DOHH2 (cell line): Measurements from ENCODE around the gene GRHL3.

Source experiments
- H3F3A ChIP-seq: fragments of 200-600 bp; sonication (generic), shearing (Covaris generic); 2 replicates; pipeline ENCODE4 v1.6.0; 2016; ENCODE audit warnings: antibody characterized with exemption, mild to moderate bottlenecking; ENCODE audit not compliant: control insufficient read depth, insufficient read depth
- H3K27ac ChIP-seq: fragments of 200-600 bp; sonication (generic); 2 replicates; pipeline ENCODE4 v1.5.1; 2014; ENCODE audit warnings: low read depth, mild to moderate bottlenecking, low read length, moderate library complexity
- H3K27me3 ChIP-seq: fragments of 200-600 bp; sonication (generic); 2 replicates; pipeline ENCODE4 v1.6.1; 2014; ENCODE audit warnings: mild to moderate bottlenecking, low read length, mixed read lengths; ENCODE audit not compliant: control insufficient read depth
- H3K36me3 ChIP-seq: fragments of 200-600 bp; sonication (generic); 2 replicates; pipeline ENCODE4 v1.6.1; 2014; ENCODE audit warnings: mild to moderate bottlenecking, low read length, moderate library complexity, mixed read lengths; ENCODE audit not compliant: control insufficient read depth
- H3K4me1 ChIP-seq: fragments of 200-600 bp; sonication (generic); 2 replicates; pipeline ENCODE4 v1.6.1; 2014; ENCODE audit warnings: mild to moderate bottlenecking, low read length, mixed read lengths; ENCODE audit not compliant: control insufficient read depth
- H3K4me2 ChIP-seq: fragments of 200-600 bp; sonication (generic); 2 replicates; pipeline ENCODE4 v1.6.0; 2014; ENCODE audit warnings: mild to moderate bottlenecking, low read length, moderate library complexity
- H3K4me3 ChIP-seq: fragments of 200-600 bp; sonication (generic); 2 replicates; pipeline ENCODE4 v1.5.1; 2014; ENCODE audit warnings: mild to moderate bottlenecking, low read length, mixed read lengths
- H3K79me2 ChIP-seq: fragments of 200-600 bp; sonication (generic); 2 replicates; pipeline ENCODE4 v1.6.1; 2014; ENCODE audit warnings: mild to moderate bottlenecking, low read length, mixed read lengths; ENCODE audit not compliant: control insufficient read depth
- H3K9me2 ChIP-seq: fragments of 200-600 bp; sonication (generic); replicated peaks from 2 replicates; pipeline ENCODE4 v1.6.1; 2014; ENCODE audit warnings: mild to moderate bottlenecking, low read length, mixed read lengths; ENCODE audit not compliant: control insufficient read depth
- H3K9me3 ChIP-seq: fragments of 200-600 bp; sonication (generic); 2 replicates; pipeline ENCODE4 v1.6.1; 2014; ENCODE audit warnings: antibody characterized with exemption, low read length, mixed read lengths; ENCODE audit not compliant: control insufficient read depth, insufficient read depth
- H4K20me1 ChIP-seq: fragments of 200-600 bp; sonication (generic); 2 replicates; pipeline ENCODE4 v1.6.0; 2014; ENCODE audit warnings: low read depth, mild to moderate bottlenecking, antibody characterized with exemption, low read length, moderate library complexity; ENCODE audit not compliant: control insufficient read depth, insufficient read depth
- EZH2phosphoT487 ChIP-seq: fragments of 200-600 bp; sonication (generic); IDR thresholded peaks from 2 replicates; pipeline ENCODE4 v1.6.1; 2017; ENCODE audit warnings: borderline replicate concordance, mild to moderate bottlenecking, antibody characterized with exemption, low read length, moderate library complexity, mixed read lengths
- TF ChIP-seq, protein P1 (sequence below): fragments of 200-600 bp; sonication (generic); IDR thresholded peaks from one replicate; pipeline ENCODE4 v1.5.1; 2014; ENCODE audit warnings: antibody characterized with exemption, mild to moderate bottlenecking, low read depth, low read length; ENCODE audit not compliant: poor library complexity, severe bottlenecking

The GRHL3 gene

DNA sequence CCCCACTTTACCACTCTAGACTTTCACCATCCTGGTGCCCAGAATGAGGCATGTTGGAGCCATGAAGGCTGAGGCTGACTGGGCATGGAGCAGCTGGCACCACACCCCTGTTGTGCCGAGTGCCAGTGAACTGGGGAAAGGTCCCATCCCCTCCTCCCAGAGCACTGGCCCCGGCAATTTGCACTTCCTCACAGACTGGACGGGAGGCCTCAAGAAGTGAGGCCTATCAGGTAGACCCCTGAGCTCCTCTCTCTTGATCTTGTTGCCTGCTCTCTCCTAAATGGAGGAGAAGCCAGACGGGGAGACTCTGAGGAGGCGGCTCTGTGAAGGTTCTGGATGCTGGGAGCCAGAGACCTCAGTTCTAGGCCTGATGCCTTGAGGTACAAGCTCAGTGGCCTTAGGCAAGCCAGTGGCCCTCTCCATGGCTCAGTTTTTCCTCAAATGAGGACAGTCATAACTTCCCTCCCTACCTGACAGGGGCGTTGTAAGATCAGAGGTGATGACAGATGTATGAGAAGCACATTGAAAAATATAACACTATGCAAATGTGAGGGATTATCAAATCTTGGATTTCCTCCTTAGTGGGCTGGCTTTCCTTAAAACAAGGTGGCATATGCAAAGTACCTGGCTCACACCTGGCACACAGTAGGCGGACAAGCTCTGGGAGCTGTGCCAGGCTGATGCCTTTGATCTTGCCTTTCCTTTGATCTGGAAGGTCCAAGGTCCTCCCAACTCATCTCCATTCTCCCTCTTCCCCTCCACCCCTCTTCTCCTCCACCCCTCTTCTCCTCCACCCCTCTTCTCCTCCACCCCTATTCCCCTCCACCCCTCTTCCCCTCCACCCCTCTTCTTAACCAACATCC, 6.7 kb downstream of the GRHL3 start:
- Histone ChIP-seq H3K36me3 (no peaks in the 10 kb centered on the region), H4K20me1 (0 out of 2 replicates have a peak, but pooled peaks cover 4% of the 10 kb centered on the region), H3K27me3 (peaks cover 73% of the 10 kb centered on the region), H3K79me2 (no peaks in the 10 kb centered on the region), H3F3A (peaks cover 4% of the 10 kb centered on the region), H3K27ac (no peak overlapping the region), H3K4me1 (peaks cover 30% of the 10 kb centered on the region), H3K9me2 (no peaks in the 10 kb centered on the region), H3K4me3 (no peak overlapping the region), H3K9me3 (no peaks in the 10 kb centered on the region), H3K4me2 (no peak overlapping the region)
- no peak for TF ChIP-seq EZH2phosphoT487
- TF ChIP-seq, protein P1, sequence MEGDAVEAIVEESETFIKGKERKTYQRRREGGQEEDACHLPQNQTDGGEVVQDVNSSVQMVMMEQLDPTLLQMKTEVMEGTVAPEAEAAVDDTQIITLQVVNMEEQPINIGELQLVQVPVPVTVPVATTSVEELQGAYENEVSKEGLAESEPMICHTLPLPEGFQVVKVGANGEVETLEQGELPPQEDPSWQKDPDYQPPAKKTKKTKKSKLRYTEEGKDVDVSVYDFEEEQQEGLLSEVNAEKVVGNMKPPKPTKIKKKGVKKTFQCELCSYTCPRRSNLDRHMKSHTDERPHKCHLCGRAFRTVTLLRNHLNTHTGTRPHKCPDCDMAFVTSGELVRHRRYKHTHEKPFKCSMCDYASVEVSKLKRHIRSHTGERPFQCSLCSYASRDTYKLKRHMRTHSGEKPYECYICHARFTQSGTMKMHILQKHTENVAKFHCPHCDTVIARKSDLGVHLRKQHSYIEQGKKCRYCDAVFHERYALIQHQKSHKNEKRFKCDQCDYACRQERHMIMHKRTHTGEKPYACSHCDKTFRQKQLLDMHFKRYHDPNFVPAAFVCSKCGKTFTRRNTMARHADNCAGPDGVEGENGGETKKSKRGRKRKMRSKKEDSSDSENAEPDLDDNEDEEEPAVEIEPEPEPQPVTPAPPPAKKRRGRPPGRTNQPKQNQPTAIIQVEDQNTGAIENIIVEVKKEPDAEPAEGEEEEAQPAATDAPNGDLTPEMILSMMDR, result no peak

DNA sequence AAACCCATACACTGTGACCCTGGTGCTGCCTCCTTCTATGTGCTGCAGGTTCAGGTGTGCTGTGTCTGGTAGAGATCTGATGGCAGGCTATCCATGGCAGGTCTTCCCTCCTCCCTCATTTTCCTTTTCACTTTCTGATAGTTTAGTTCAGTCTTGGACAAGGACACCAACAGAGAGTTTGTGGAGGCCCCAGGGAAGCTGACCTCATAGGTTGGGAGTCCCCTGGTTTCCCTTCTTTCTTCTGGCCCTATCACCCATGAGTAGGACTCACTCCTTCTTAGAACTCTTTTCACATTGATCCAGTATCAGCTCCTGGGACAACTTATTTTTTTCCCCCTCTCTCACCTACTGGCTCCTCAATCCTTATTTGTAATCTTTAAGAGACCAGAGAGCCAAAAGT, 8.3 kb downstream of the GRHL3 start:
- Histone ChIP-seq H3K79me2 (no peaks in the 10 kb centered on the region), H3K9me2 (no peaks in the 10 kb centered on the region), H3K4me3 (no peak overlapping the region), H3K36me3 (no peaks in the 10 kb centered on the region), H3F3A (no peaks in the 10 kb centered on the region; the same call in none of the 2 replicates), H4K20me1 (0 out of 2 replicates have a peak, but pooled peaks cover 4% of the 10 kb centered on the region), H3K9me3 (no peaks in the 10 kb centered on the region), H3K4me1 (peaks cover 15% of the 10 kb centered on the region), H3K27ac (no peak overlapping the region), H3K4me2 (no peak overlapping the region), H3K27me3 (peaks cover 56% of the 10 kb centered on the region)
- TF ChIP-seq, protein P1, result no peak
- no peak for TF ChIP-seq EZH2phosphoT487

DNA sequence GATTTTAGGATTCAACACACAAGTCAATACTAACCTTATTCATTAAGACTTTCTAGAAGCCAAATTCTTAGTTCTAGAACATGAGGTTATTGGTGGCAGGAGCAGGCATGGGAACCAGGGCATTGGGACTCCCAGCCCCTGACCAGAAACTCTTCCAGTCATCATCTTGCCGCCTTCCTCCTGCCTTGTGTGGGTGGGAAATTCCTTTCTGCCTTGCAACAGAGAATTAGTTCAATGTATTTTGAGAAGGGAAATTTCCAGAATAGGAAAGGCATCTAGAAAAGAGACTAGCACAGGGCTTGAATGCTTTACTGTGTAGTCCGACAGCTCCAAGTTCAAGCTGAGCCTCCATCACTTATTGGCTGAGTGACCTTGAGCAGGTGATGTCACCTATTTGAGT, 8.7 kb downstream of the GRHL3 start:
- Histone ChIP-seq H3K4me2 (no peak overlapping the region), H3K36me3 (no peaks in the 10 kb centered on the region), H3K27me3 (peaks cover 55% of the 10 kb centered on the region), H3K9me3 (no peaks in the 10 kb centered on the region), H3K4me3 (no peak overlapping the region), H3K4me1 (peaks cover 11% of the 10 kb centered on the region), H3F3A (no peaks in the 10 kb centered on the region; the same call in none of the 2 replicates), H3K79me2 (no peaks in the 10 kb centered on the region), H3K9me2 (no peaks in the 10 kb centered on the region), H3K27ac (no peak overlapping the region), H4K20me1 (0 out of 2 replicates have a peak, but pooled peaks cover 4% of the 10 kb centered on the region)
- TF ChIP-seq, protein P1, result no peak
- no peak for TF ChIP-seq EZH2phosphoT487
